HG02970 (cell line): ENCODE data around the gene RBMY1E.
"Not testable (repeated sequence)": the region's sequence is repeated elsewhere in the genome, so short reads cannot be mapped to it uniquely, and the experiment has no call there.

Source experiments
- ATAC-seq: cut with Tn5 transposase; IDR thresholded peaks from one replicate; pipeline ENCODE4 v1.9.1; 2021; ENCODE audit warnings: mild to moderate bottlenecking, moderate library complexity, moderate number of reproducible peaks; ENCODE audit not compliant: unreplicated experiment, low FRiP score

RBMY1E gene

GRCh38 chrY:21917932-21918331, at the start of gene RBMY1E:
Gene RBMY1E, minus strand, starts transcription at chrY:21918032. Its CDS starts 1,978 bp downstream, at chrY:21916054.
- not testable (repeated sequence) for ATAC-seq

GRCh38 chrY:21894426-21894825, 23.4 kb downstream of the RBMY1E start, which contains the start of gene RBMY1D:
Gene RBMY1D, minus strand, starts transcription at chrY:21894526. Its CDS starts 2,013 bp downstream, at chrY:21892513.
- ATAC-seq, result not testable (repeated sequence)

GRCh38 chrY:21869407-21870076, 48.3 kb downstream of the RBMY1E start:
- not testable (repeated sequence) for ATAC-seq
